ENCODE data around the gene COL8A2.

The COL8A2 gene

DNA sequence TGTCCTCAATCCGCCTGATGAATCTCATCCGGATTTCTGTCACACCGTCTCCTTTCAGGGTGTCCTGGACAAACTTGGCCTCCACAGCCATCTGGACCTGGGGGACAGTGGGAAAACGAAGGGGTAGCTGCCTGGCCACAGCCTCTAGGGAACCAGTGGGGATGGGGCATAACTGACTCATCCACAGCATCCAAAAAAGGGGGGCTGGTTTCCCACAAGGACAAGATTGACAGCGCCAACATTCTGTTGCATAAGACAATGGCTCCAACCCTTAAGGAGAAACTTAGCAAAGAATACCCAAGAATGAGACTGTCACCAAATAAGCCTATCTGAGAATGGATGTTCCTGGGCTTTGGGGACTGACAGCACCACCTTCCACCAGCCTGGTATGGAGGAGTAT lies 12.2 kb upstream of the COL8A2 start:
- no peaks in the 10 kb centered on the region for H3K9me3 Mint-ChIP-seq
- no peaks in the 10 kb centered on the region for H3K27me3 Mint-ChIP-seq
- no peak overlapping the region for H3K4me3 Mint-ChIP-seq
- peak overlapping the region in 1 of 2 donors; percentile 20 for H3K27ac Mint-ChIP-seq
- peaks cover 39% of the 10 kb centered on the region for H3K36me3 Mint-ChIP-seq (ENCODE audit: insufficient read depth)
- no peak for DNase-seq
- H3K4me1 Mint-ChIP-seq (ENCODE audit: low read depth in 2 of 2) = peaks cover 5% of the 10 kb centered on the region in 2 donors
- no peak for ATAC-seq (replicated peaks)

- H3K4me1 Mint-ChIP-seq (ENCODE audit: low read depth in 2 of 2) = peaks cover 5% of the 10 kb centered on the region in 2 donors
- H3K27ac Mint-ChIP-seq = peak overlapping the region; percentile 35 to 69
- no peak for ATAC-seq (replicated peaks)
- H3K36me3 Mint-ChIP-seq (ENCODE audit: insufficient read depth) = peaks cover 37% of the 10 kb centered on the region
- H3K9me3 Mint-ChIP-seq = no peaks in the 10 kb centered on the region
- no peaks in the 10 kb centered on the region for H3K27me3 Mint-ChIP-seq
- H3K4me3 Mint-ChIP-seq = no peak overlapping the region
- DNase-seq = no peak
These were observed 11.5 kb upstream of the COL8A2 start for GRCh38 chr1:36136535-36136934.

- Mint-ChIP-seq H3K36me3 (ENCODE audit: insufficient read depth) (peaks cover 31% of the 10 kb centered on the region), H3K27me3 (no peaks in the 10 kb centered on the region), H3K9me3 (no peaks in the 10 kb centered on the region), H3K4me1 (ENCODE audit: low read depth in 2 of 2) (peaks cover 4 to 5% of the 10 kb centered on the region in 2 donors), H3K27ac (peak overlapping the region; percentile 35 to 69), H3K4me3 (no peak overlapping the region)
- ATAC-seq (replicated peaks) = no peak
- DNase-seq = no peak
These were observed 10.8 kb upstream of the COL8A2 start for GRCh38 chr1:36135796-36136195.

DNA sequence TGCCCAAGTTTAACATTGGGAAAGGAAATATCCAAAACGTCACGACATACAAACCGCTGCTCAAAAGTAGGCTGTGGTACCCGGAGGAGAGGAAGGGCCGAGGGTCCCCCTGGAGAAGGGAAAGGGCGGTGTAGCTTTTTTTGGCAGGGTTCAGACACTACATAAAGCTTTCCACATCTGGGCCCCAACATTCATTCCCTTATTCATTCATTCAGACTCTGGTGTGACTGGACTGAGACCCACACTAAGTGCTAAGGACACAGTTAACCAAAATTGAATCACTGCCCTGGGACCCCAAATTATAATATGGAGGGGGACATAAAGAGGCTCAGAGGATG lies 10.3 kb upstream of the COL8A2 start:
- DNase-seq (no peak), ATAC-seq (replicated peaks) (no peak)
- no peaks in the 10 kb centered on the region for H3K9me3 Mint-ChIP-seq
- no peaks in the 10 kb centered on the region for H3K27me3 Mint-ChIP-seq
- H3K27ac Mint-ChIP-seq = peak overlapping the region in 1 of 2 donors; percentile 69
- H3K4me3 Mint-ChIP-seq = no peak overlapping the region
- peaks cover 26% of the 10 kb centered on the region for H3K36me3 Mint-ChIP-seq (ENCODE audit: insufficient read depth)
- H3K4me1 Mint-ChIP-seq (ENCODE audit: low read depth in 2 of 2) = peaks cover under 1 to 4% of the 10 kb centered on the region in 2 donors

GRCh38 chr1:36134505-36135329 lies 9.7 kb upstream of the COL8A2 start:
- Mint-ChIP-seq H3K9me3 (no peaks in the 10 kb centered on the region), H3K27me3 (no peaks in the 10 kb centered on the region), H3K4me1 (ENCODE audit: low read depth in 2 of 2) (no peaks in the 10 kb centered on the region), H3K36me3 (ENCODE audit: insufficient read depth) (peaks cover 21% of the 10 kb centered on the region), H3K4me3 (no peak overlapping the region), H3K27ac (peak overlapping the region in 1 of 2 donors; percentile 69)
- DNase-seq (no peak), ATAC-seq (replicated peaks) (no peak)

DNA sequence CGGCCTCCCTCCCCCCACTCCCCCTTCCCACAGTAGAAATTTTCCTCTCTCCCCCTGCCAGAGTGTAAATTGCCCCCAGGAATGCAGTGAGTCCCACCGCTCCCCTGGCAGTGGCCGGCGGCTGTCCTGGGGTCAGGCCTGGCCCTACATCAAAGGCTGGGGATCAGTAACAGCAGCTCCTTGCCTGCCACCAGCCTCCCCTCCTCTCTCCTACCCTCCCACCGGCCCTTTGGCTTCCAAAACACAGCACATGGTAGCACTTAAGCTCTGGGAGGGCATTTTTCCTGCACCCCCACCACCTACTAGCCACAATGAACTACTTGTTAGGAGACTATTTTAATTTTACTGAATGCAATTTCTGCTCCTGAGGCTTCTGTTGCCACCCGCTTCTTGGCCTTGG lies 9.0 kb upstream of the COL8A2 start:
- peaks cover 16% of the 10 kb centered on the region for H3K36me3 Mint-ChIP-seq (ENCODE audit: insufficient read depth)
- ATAC-seq (replicated peaks) (no peak), DNase-seq (no peak)
- H3K9me3 Mint-ChIP-seq = no peaks in the 10 kb centered on the region
- no peaks in the 10 kb centered on the region for H3K4me1 Mint-ChIP-seq (ENCODE audit: low read depth in 2 of 2)
- H3K27ac Mint-ChIP-seq = no peak overlapping the region
- no peaks in the 10 kb centered on the region for H3K27me3 Mint-ChIP-seq
- H3K4me3 Mint-ChIP-seq = no peak overlapping the region

DNA sequence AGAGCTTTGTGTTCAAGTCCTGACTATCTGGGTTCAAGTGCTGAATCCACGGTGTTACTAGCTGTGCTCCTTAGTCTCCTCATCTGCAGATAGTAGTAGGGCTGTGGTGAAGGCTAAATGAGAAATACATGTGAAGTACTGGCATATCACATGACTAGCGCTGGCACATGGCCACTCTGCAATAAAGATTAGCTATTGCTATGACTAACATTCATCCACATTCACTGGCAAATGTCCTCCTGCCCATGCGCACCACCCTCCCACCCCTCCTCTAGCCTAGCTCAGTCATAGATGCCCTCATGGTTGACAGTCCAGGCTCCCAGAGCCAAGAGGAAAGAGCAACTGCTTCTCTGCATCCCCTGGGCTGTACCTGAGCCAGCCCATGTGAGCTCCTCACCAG lies 8.5 kb upstream of the COL8A2 start:
- Mint-ChIP-seq H3K36me3 (ENCODE audit: insufficient read depth) (peaks cover 10% of the 10 kb centered on the region), H3K9me3 (no peaks in the 10 kb centered on the region), H3K4me1 (ENCODE audit: low read depth in 2 of 2) (no peaks in the 10 kb centered on the region), H3K27me3 (no peaks in the 10 kb centered on the region), H3K4me3 (no peak overlapping the region), H3K27ac (no peak overlapping the region)
- no peak for ATAC-seq (replicated peaks)
- no peak for DNase-seq

DNA sequence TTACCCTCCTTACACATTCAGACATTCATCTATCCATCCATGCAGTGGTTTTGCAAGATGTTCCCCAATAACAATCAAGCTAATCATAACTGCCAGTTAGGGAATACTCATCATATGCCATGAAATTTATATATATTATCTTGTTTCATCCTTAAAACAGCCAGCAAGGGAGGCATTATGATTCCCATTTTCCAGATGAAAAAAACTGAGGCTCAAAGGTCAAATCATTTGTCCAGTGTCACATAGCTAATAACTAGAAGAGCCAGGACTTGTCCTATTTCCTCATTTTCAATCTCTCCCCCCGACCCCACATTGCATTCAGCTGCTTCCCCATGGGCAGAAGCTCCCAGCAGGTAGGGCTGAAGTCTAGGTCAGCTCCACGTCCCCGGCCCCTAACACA lies 7.0 kb upstream of the COL8A2 start:
- Mint-ChIP-seq H3K9me3 (no peaks in the 10 kb centered on the region), H3K27me3 (no peaks in the 10 kb centered on the region), H3K4me1 (ENCODE audit: low read depth in 2 of 2) (no peaks in the 10 kb centered on the region), H3K27ac (no peak overlapping the region), H3K4me3 (no peak overlapping the region), H3K36me3 (ENCODE audit: insufficient read depth) (peaks cover 6% of the 10 kb centered on the region)
- DNase-seq (no peak), ATAC-seq (replicated peaks) (no peak)

- peaks cover 22 to 28% of the 10 kb centered on the region in 2 donors for H3K27me3 Mint-ChIP-seq
- no peak overlapping the region for H3K27ac Mint-ChIP-seq
- ATAC-seq (replicated peaks) (no peak), DNase-seq (no peak)
- peaks cover 2% of the 10 kb centered on the region for H3K36me3 Mint-ChIP-seq (ENCODE audit: insufficient read depth)
- no peak overlapping the region for H3K4me3 Mint-ChIP-seq
- no peaks in the 10 kb centered on the region for H3K9me3 Mint-ChIP-seq
- peaks cover 10 to 13% of the 10 kb centered on the region in 2 donors for H3K4me1 Mint-ChIP-seq (ENCODE audit: low read depth in 2 of 2)
These were observed 3.8 kb upstream of the COL8A2 start for GRCh38 chr1:36128905-36129206.

DNA sequence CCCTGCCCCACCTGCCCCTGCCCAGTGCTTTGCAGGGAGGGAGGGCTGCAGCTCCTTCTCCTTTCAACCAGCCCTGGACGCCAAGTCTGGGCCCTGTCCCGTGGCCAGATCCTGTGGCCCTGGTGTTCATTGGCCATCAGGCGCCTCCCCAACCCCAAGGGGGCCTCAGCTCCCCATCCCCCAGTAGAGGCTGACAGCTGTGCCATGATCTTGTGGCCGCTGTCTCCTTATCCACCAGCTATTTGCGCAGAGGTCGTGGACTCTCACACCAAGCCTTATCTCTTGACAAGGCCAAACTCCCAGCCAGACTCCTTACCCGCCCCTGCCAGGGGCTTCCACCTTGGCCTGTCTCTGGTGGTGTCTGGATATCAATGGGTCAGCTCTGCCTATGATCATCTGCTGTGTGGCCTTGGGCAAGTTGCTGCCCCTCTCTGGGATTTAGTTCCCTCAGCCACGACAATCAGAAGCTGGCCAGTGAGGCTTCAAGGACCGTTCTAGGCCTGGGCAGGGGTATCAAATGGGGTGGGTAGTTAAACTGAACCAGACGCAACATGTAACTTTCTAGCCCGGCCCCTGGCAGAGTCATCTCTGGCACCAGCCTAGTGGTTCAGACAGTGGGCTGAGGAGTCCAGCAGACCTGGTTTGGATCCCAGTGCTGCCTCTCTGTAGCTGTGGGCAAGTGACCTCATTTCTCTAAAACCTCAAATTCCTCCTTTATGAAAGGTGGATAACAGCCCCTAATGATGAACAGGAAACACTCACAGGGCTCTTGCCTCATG lies 3.3 kb upstream of the COL8A2 start:
- Mint-ChIP-seq H3K4me3 (no peak overlapping the region), H3K36me3 (ENCODE audit: insufficient read depth) (peaks cover 2% of the 10 kb centered on the region), H3K4me1 (ENCODE audit: low read depth in 2 of 2) (peaks cover 12 to 16% of the 10 kb centered on the region in 2 donors), H3K9me3 (no peaks in the 10 kb centered on the region), H3K27me3 (peaks cover 28 to 34% of the 10 kb centered on the region in 2 donors), H3K27ac (peak overlapping the region in 1 of 2 donors; percentile 18)
- ATAC-seq (replicated peaks) = no peak
- DNase-seq = no peak

GRCh38 chr1:36126797-36127500 lies 1.9 kb upstream of the COL8A2 start:
- peaks cover 42 to 47% of the 10 kb centered on the region in 2 donors for H3K27me3 Mint-ChIP-seq
- no peak for DNase-seq
- H3K4me3 Mint-ChIP-seq = no peak overlapping the region

GRCh38 chr1:36126005-36126716 lies 1.1 kb upstream of the COL8A2 start:
- ATAC-seq (replicated peaks) = no peak
- H3K9me3 Mint-ChIP-seq = no peaks in the 10 kb centered on the region
- H3K36me3 Mint-ChIP-seq (ENCODE audit: insufficient read depth) = peaks cover 2% of the 10 kb centered on the region
- H3K27ac Mint-ChIP-seq = no peak overlapping the region
- peaks cover 16 to 17% of the 10 kb centered on the region in 2 donors for H3K4me1 Mint-ChIP-seq (ENCODE audit: low read depth in 2 of 2)
- peak overlapping the region; percentile 48 to 52 for H3K4me3 Mint-ChIP-seq
- H3K27me3 Mint-ChIP-seq = peaks cover 48 to 55% of the 10 kb centered on the region in 2 donors
- no peak for DNase-seq

More at GRCh38 chr1:36126797-36127500, 1.9 kb upstream of the COL8A2 start:
- H3K36me3 Mint-ChIP-seq (ENCODE audit: insufficient read depth) = peaks cover 2% of the 10 kb centered on the region
- H3K9me3 Mint-ChIP-seq = no peaks in the 10 kb centered on the region
- no peak for ATAC-seq (replicated peaks)
- peaks cover 16 to 17% of the 10 kb centered on the region in 2 donors for H3K4me1 Mint-ChIP-seq (ENCODE audit: low read depth in 2 of 2)
- H3K27ac Mint-ChIP-seq = no peak overlapping the region

Measured in effector memory CD8-positive, alpha-beta T cell (primary cell).